GM21528 (cell line): ENCODE measurements around the gene SP140.
A peak's percentile ranks its signal among the peaks of the same experiment; 100 is the strongest.
"Not testable (repeated sequence)": the region's sequence is repeated elsewhere in the genome, so short reads cannot be mapped to it uniquely, and the experiment has no call there.

Experiments used
- ATAC-seq: cut with Tn5 transposase; IDR thresholded peaks from one replicate; pipeline ENCODE4 v1.9.1; 2021; ENCODE audit warnings: mild to moderate bottlenecking, moderate library complexity; ENCODE audit not compliant: unreplicated experiment, low FRiP score

SP140 gene

DNA sequence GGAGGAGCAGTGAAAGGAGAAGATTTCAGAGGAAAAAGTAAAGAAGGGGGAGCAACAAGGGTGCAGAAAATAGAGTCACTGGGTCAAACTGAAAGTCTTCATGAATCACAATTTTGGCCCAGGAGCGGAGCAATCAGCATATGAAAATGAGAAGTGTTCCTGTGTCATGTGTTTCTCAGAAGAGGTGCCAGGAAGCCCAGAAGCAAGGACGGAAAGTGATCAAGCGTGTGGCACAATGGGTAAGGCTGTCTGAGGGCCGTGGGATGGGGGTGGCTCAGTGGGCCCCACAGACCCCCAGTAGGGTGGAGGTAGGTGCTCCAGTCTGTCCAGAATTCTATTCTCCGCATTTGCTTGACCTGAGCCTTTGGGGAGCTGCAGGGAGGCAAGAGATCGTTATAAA is 44.2 kb downstream of the SP140 start:
- ATAC-seq, result no peak

GRCh38 chr2:230282936-230283335 is 57.4 kb downstream of the SP140 start:
- ATAC-seq, result no peak

GRCh38 chr2:230286048-230286447 is 60.5 kb downstream of the SP140 start:
- no peak for ATAC-seq

GRCh38 chr2:230289311-230289710 is 63.8 kb downstream of the SP140 start:
- ATAC-seq, result not testable (repeated sequence)

DNA sequence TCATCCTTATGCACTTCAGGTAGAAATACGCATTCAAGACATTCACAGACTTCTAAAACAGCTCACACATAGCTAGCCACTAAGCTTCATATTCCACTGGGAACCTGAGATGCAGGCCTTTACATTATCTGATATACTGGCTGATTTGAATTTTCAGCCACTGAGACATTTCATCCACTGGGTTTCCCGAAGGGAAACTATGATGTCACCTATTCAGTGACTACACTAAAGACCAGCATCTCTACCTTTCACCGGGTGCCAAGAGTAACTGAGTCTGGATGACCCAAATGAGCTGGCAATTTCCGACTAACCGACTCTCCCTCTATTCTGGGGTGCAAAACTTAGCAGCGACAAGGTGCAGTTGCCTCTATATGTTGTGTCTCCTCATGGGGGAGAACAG is 69.7 kb downstream of the SP140 start:
- ATAC-seq, result no peak

DNA sequence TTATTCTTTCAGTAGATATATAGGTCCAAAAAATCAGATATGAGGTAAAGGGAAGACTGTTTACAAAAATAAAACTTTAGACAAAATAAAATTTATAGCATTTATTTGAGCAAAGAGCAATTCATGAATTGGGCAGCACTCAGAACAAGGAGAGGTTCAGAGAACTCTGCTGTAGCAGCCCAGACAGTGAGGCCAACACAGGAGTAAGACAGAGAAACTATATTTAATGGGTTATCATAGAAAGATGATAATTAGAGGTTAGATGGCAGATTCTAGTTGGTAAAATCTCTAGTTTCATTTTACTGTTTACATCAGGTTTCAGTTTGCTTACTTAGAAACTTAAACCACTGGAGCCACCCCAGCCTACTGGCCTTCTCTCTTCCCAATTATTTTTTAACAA is 71.4 kb downstream of the SP140 start:
- ATAC-seq, result no peak

DNA sequence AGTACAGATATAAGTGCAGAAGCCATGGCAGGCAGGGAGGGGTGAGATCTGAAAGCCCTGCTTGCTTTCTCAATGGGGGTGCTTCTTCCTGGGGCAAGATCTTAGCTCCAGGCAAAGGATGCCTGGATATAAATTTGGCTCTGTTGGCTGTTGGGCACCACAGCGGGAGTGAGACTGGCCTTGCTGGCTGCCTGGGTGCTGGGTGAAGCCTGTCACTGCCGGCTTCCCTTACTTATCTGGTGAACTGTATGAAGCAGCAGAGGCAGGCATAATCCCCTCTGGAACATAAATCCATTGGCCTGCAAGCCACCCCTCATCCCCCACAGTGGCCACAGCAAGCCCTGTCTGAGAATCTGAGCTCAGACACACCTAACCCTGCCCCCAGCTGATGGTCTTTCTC is 74.1 kb downstream of the SP140 start:
- no peak for ATAC-seq

DNA sequence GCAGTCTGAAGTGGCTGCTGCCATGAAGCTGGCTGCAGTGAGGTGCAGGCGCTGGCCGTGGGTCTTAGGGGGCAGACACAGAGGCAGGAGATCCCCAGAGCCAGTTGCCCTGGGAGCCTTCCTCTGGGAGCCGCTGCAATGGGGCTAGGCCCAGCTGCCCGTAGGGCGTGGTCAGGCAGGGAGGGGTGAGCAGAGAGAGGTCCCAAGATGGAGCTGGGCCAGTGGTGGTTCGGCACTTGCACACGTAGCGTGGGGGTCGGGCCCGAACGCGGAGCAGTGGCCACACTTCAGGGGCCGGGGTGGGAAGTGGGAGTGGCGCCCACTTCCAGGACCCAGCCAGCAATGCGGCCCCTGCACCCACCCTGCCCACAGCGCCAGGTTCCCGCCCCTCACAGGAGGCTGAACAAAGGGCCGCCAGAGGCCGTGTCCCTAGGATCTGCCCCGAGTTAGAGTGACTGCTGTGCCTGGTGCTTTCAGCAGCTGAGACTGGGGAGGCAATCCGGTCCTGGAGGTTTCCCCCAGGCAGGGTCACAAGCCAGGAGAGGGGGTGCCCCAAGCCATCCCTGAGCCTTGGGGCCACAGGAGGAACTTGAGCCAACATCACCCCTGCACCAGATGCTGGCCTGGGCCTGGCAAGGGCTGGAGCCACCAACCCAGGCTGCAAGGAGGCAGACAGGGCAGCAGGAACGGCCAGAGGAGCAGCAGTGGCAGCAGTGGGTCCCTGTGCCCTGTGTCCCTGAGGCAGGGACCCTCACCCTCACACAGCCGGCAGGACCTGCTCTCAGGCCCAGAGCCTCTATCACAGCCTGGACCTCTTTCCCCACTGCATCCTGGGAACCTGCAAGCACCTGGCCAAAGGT is 80.1 kb downstream of the SP140 start:
- ATAC-seq, result no peak

- no peak for ATAC-seq
Observed at GRCh38 chr2:230306474-230306873, 80.9 kb downstream of the SP140 start.

- ATAC-seq, result no peak
Observed at GRCh38 chr2:230307485-230307884, 81.9 kb downstream of the SP140 start.

DNA sequence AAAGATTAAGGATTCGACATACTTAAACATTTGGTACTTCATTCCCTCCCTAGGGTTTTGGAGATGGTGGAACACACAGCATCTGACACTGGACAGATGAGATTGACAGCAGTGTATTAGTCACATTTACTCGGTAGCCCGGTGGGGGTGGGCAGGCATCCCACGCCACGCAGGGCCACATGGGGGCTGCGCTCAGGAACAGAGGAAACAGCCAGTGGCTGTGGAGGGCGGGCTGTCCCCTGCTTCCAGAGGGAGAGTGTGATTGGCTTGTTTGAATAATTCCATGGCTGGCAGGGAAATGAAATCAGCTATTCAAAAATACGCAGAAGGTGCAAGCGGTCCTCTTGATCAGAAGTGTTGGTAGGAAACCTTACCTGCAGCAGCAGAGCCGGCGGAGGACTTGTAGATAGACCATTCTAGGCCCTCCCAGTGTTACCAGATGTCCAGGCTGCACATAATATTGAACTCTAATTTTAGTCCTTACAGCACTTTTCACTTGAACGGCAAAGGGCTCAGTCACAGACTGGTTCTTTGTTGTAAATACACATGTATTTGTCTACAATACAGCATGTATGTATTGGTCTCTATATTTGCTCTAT is 83.0 kb downstream of the SP140 start:
- no peak for ATAC-seq

- ATAC-seq, result not testable (repeated sequence)
Observed at GRCh38 chr2:230310792-230311191, 85.3 kb downstream of the SP140 start.

DNA sequence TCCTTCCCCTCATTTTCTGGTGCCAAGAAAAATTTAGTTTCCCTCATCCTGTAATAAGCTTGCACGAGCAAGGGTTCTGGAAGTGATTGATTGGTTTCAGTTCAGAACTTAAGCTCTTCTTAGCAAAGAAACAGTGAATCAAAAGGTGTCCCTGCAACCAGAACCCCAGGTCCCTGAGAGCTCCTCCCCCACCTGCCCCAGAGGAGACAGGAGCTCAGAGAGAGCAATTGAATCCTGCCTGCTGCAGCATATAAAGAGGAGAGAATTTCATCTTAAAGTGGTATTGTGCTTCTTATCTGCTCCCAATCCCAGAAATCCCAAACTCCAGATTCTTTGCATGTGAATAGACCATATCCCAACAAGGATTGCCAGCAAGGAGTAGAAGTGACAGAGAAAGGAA is 86.1 kb downstream of the SP140 start:
- not testable (repeated sequence) for ATAC-seq

DNA sequence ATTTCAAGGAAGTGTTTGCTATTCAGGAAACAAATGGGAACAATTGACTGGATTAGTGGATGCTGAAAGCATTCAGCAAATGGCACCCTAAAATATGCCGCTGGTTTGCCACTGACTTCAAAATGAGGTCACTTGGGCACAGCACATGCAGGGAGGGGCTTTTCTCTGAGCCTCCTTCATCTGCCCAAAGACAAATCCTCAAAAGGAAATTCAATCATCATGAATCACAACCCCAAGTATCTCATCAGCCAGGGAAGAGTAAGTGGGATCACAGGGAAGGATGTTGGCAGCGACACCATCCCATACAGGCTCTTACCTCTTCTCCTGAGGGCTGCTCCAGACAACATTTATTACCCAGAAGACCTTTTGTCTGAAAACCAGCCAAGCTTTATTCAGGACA is 87.1 kb downstream of the SP140 start:
- no peak for ATAC-seq

GRCh38 chr2:230317366-230317765 is 91.8 kb downstream of the SP140 start:
- ATAC-seq, result no peak

DNA sequence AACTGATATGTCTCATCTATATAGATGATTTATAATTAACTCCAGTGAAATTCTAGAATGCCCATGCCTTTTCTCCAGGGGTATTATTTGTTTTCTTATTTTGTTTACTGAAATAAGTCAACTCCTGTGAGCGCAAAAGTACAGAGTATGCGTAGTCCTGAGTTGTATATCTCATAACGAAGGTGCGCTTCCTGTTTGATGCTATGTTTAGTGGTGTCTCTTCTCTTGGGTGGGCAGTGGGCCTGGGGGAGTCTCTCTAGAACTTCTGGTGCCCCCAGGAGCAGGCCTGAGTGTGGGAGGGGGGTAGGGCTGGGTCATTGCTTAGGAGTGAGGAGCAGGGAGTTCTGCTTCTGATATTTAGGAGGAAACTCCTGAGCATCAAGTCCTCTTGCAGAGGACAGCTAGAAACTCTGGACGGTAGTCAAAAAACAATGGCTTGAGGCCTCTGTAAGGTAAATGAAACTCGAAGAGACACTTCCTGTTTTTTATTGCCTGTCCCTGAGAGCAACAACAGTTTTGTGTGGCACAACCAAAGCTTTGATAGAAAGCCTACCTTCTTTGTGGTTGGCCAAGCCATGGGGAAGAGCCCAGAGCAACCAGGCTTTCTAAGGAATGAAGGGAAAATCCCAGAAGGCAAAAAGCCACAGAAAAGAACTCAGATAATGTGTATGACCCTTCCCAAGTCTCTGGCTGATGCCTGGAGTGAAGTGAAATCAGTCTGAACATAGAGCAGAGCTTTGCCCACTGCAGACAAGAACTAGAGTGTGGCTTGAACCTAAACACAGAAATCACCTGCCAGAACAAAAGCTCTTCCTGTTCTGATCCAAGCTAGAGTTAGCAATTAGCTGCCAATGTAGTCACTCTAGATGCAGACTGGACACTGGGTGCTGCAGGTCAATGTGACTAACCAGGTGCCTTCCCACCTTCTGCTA is 92.9 kb downstream of the SP140 start:
- peak; percentile 46 for ATAC-seq

DNA sequence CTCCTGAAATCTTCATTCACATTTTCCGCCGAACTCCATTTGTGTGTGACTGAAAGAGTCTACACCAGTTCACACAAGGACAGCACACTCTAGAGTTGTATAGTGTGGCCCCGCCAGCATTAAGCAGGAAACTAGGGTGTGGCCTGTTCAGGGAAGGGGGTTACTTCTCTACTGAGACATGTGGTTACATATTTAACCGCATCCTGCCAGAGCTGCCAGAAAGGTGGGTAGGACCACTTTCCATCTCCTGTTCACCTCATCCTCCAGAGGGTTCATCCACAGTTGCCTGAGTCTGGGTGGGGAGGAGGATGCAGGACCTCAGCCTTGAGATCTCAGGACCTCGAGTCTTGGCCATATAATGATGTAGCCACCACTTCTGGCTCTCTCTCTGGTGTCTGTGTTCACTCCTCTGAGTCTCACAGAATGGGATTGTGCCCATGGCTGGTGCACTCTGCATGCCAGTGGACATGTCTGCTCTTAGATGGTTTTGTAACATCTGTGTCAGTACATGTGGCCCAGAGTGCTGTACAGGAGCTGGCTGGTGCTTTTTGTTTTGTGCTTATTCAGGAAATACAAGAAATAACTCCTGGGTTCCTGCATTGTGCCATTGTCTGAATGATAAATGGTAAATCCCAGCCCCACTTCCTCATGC is 93.8 kb downstream of the SP140 start:
- peak; percentile 83 for ATAC-seq

DNA sequence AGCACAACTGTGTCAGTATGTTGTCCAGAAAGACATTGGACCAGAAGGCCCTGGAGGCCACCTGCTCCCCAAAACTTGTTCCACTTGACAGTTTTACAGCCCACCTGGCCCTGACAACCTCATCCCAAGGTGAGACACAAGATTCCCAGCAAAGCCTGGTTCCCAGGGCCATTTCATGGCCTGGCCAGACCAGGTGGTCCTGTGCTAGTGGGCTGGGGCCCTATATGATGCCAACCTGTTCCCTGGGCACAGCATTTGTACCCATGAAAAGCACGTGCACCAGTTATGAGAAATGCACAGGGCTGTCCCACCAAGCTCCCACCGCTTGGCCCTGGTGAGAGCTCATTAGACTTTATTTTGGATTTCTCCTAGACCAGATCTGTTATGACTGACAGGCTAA is 95.5 kb downstream of the SP140 start:
- ATAC-seq, result no peak

- ATAC-seq, result no peak
Observed at GRCh38 chr2:230322561-230323384, 97.2 kb downstream of the SP140 start.
